Small intestine (tissue), 7 donors: ENCODE data around the gene ZNF418. TPM values are rescaled to one million over a fixed set of nuclear protein-coding genes. Genes with fewer than 3 reads are reported as not detected.
"Not testable (repeated sequence)": the region's sequence is repeated elsewhere in the genome, so short reads cannot be mapped to it uniquely, and the experiment has no call there.

Experiments used
- DNase-seq, 2 donors: peaks; one replicate each; pipeline versions ENCODE4 v3.0.0 to v3.0.0-alpha.2; 2013
- FAIRE-seq: peaks from 2 replicates; lab custom pipeline; 2012; peaks lifted over from hg19 to GRCh38; lab: Jason Lieb, UNC
- H3K27ac ChIP-seq, 3 donors: one replicate each; pipeline ENCODE4 v1.5.1; 2013; ENCODE audit warnings: low read length in 2 of 3, mild to moderate bottlenecking in 2 of 3, control low read depth in 1 of 3, inconsistent platforms in 1 of 3, low read depth in 1 of 3, moderate library complexity in 1 of 3
- H3K27me3 ChIP-seq, 3 donors: one replicate each; pipeline ENCODE4 v1.6.1; 2013; ENCODE audit warnings: low read length in 3 of 3, inconsistent platforms in 1 of 3; ENCODE audit not compliant: control insufficient read depth in 3 of 3, insufficient read depth in 3 of 3
- H3K36me3 ChIP-seq, 3 donors: one replicate each; pipeline ENCODE4 v1.6.1; 2013; ENCODE audit warnings: low read length in 3 of 3, inconsistent platforms in 1 of 3, low read depth in 1 of 3, mild to moderate bottlenecking in 1 of 3, moderate library complexity in 1 of 3; ENCODE audit not compliant: control insufficient read depth in 3 of 3, insufficient read depth in 2 of 3
- H3K4me1 ChIP-seq, 3 donors: one replicate each; pipeline ENCODE4 v1.6.1; 2013; ENCODE audit warnings: low read length in 2 of 3, inconsistent platforms in 1 of 3, low read depth in 1 of 3, mild to moderate bottlenecking in 1 of 3, moderate library complexity in 1 of 3; ENCODE audit not compliant: control insufficient read depth in 3 of 3, insufficient read depth in 2 of 3
- H3K4me3 ChIP-seq, 3 donors: one replicate each; pipeline ENCODE4 v1.5.1; 2013; ENCODE audit warnings: low read length in 3 of 3, control low read depth in 1 of 3, inconsistent platforms in 1 of 3, low read depth in 1 of 3, mild to moderate bottlenecking in 1 of 3, moderate library complexity in 1 of 3
- H3K9me3 ChIP-seq, 2 donors: one replicate each; pipeline ENCODE4 v1.6.1; 2013; ENCODE audit warnings: low read depth in 1 of 2, low read length in 1 of 2; ENCODE audit not compliant: control insufficient read depth in 2 of 2, insufficient read depth in 1 of 2
- WGBS, 3 donors: extraction: QIAGEN DNeasy Blood & Tissue Kit; methylation state at CpG; one replicate each; pipeline ENCODE4 v1.1.7; 2013; 5-methylcytosine and 5-hydroxymethylcytosine counted together
- polyA plus RNA-seq, 4 donors: library from polyadenylated mRNA; stranded (reverse) in 3 of 4; unstranded in 1 of 4; fragments of 200-250 nt in 3 of 4; fragments of 120-200 nt in 1 of 4; gene quantifications; one replicate each; pipeline versions ENCODE4 v1.2.1 to v1.2.3, GENCODE V29; 2013
- donor health status: healthy with polysubstance abuse.
- donor health status: control.
- donor health status: control.
- donor health status: Bipolar disorder and iron deficiency.
- donor health status: healthy.

Gene ZNF418
- polyA plus RNA-seq, 4 donors: 2.5 to 14.1 (median 5.0) TPM

DNA sequence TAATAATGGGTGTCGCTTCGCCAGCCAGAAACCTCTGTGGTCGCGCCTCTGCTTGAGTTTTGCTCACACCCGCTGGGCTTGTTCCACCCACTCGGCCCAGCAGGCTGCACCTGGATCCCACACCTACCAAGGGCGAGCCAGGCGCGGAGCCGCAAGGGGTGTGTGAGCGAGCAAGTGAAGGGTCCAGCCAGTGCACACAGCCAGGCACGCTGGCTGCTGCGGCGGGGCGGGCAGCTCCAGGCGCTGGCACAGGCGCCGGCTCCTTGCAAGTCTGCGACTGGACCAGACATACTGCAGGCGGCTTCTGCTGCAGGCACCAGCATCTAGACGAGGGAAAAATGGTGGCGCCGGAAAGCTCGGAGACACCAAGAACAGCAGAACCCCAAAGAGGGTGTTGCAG lies 14.1 kb upstream of the ZNF418 start:
- H3K9me3 ChIP-seq: peaks cover 6 to 69% of the 10 kb centered on the region in 2 donors
- no peak for DNase-seq
- FAIRE-seq: no peak
- no peak overlapping the region for H3K27ac ChIP-seq
- peaks cover 0 to 6% (median 4%) of the 10 kb centered on the region in 3 donors for H3K36me3 ChIP-seq
- no peak overlapping the region for H3K4me3 ChIP-seq
- no peaks in the 10 kb centered on the region for H3K27me3 ChIP-seq
- 92 to 96% (median 94%) methylated on average over 21 to 24 of the region's 24 CpGs for WGBS, 3 donors
- H3K4me1 ChIP-seq: peaks cover 0 to 8% (median 6%) of the 10 kb centered on the region in 3 donors

DNA sequence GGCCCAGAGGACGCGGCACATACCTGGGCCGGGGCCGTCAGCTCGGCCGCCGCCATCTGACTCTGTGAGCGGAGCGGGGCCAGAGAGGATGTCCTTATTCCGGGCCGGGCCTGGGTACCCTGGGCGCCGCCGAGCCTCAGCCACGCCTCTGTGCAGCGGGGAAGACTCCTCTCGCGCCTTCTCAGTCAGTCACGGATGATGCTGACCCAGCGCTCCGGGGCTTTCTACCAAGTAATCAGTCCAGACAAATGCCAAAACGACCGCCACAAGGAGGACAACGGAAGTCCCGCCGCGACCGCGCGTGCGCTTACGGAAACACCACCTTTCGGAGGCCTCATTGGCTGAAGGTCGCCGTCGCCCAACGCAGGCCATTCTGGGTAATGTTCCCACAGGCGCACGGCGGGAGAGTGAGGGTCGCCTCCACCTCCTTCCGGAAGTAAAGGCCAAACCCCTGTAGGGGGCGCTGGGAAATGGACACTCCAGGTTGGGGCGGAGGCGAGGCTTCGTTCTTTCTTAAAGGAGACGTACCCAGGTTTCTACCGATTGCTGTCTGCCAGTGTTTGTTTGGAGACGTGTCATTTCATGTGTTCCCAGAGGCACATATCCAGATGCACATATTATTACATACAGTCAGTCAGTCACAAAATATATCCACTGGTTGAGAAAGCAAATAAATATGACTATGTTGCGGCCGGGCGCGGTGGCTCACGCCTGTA lies 12.4 kb upstream of the ZNF418 start, which contains the start of gene ZNF256:
Gene ZNF256 (minus strand): TSS at position 288 of the 716 bp plus-strand sequence. CDS start 232 bp downstream, at position 56.
- FAIRE-seq (no peak), DNase-seq (peak; percentile 95 to 98)
- Histone ChIP-seq H3K4me1 (peaks cover 0 to 8% (median 6%) of the 10 kb centered on the region in 3 donors), H3K9me3 (peaks cover 9 to 69% of the 10 kb centered on the region in 2 donors), H3K27ac (peak within 1 kb of the TSS; percentile 27 to 86 (median 70)), H3K4me3 (peak within 1 kb of the TSS; percentile 74 to 82 (median 78)), H3K27me3 (no peaks in the 10 kb centered on the region), H3K36me3 (peaks cover under 1 to 20% (median 12%) of the 10 kb centered on the region in 3 donors)
- 6 to 9% (median 8%) methylated on average over 45 to 54 of the region's 54 CpGs for WGBS, 3 donors

DNA sequence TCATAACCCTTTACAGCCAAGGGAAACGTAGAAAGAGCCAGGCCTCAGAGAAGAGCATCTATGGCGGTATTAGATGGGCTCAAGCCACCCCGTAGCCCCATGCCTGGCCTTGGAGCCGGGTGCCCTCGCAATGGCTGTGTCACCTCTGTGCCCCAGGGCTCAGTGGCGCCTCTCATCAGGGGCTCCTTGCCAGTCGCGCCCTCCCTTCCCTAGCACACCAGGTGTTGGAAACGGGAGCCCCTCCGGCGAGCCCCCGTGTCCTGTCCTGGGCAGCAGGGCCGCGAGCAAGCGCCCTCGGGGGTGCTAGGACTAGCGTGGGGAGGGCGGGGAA lies 11.9 kb upstream of the ZNF418 start:
- H3K27ac ChIP-seq: peak overlapping the region in 2 of 3 donors; percentile 70 to 86
- peak overlapping the region; percentile 74 to 82 (median 78) for H3K4me3 ChIP-seq
- FAIRE-seq (no peak), DNase-seq (no peak)
- no peaks in the 10 kb centered on the region for H3K27me3 ChIP-seq
- H3K4me1 ChIP-seq: peaks cover 0 to 8% (median 6%) of the 10 kb centered on the region in 3 donors
- WGBS, 3 donors: 1 to 3% (median 3%) methylated on average over 18 of the region's 18 CpGs
- peaks cover 12 to 69% of the 10 kb centered on the region in 2 donors for H3K9me3 ChIP-seq
- H3K36me3 ChIP-seq: peaks cover 5 to 25% (median 17%) of the 10 kb centered on the region in 3 donors

DNA sequence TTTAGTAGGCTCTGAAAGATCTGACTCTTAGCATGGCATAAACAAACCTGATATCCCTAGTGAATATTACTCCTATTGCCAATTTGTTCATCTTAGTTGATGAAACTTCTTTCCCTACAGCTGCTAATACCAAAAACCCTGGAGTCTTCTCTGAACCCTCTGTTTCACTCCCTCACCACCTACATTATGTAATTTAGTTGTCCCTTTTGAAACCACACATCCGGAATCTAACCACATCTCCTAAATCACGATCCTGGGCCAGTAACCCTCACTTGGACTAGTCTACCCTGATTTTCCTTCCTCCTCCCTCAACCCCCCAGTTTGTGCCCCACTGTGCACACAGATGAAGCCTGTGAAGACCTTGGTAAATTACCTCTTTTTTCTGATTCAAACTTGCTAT lies 11.1 kb upstream of the ZNF418 start:
- WGBS, 3 donors: 56 to 84% (median 69%) methylated on average over 2 of the region's 2 CpGs
- Histone ChIP-seq H3K27me3 (no peaks in the 10 kb centered on the region), H3K27ac (no peak overlapping the region), H3K36me3 (peaks cover 8 to 26% (median 23%) of the 10 kb centered on the region in 3 donors), H3K4me3 (peak overlapping the region in 2 of 3 donors; percentile 78 to 82), H3K9me3 (peaks cover 17 to 76% of the 10 kb centered on the region in 2 donors), H3K4me1 (peaks cover 0 to 8% (median 6%) of the 10 kb centered on the region in 3 donors)
- DNase-seq (no peak), FAIRE-seq (no peak)

DNA sequence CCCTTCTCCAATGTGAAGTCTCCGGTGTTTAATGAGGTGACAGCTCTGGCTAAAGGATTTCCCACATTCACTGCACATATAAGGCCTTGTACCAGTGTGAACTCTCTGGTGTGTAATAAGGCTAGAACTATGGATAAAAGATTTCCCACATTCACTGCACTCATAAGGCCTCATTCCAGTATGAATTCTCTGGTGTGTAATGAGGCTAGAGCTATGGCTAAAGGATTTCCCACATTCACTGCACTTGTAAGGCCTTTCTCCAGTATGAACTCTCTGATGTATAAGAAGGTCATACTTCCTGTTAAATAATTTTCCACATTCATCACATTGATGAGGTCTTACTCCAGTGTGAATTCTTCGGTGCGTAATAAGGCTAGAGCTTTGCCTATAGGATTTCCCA lies 6.4 kb upstream of the ZNF418 start:
- H3K4me3 ChIP-seq: no peak overlapping the region
- H3K9me3 ChIP-seq: peaks cover 19 to 73% of the 10 kb centered on the region in 2 donors
- DNase-seq: no peak
- 96 to 99% (median 98%) methylated on average over 3 of the region's 3 CpGs for WGBS, 3 donors
- no peak overlapping the region for H3K27ac ChIP-seq
- H3K27me3 ChIP-seq: no peaks in the 10 kb centered on the region
- peaks cover 14 to 36% (median 33%) of the 10 kb centered on the region in 3 donors for H3K36me3 ChIP-seq
- peaks cover 0 to 4% (median 3%) of the 10 kb centered on the region in 3 donors for H3K4me1 ChIP-seq
- no peak for FAIRE-seq

DNA sequence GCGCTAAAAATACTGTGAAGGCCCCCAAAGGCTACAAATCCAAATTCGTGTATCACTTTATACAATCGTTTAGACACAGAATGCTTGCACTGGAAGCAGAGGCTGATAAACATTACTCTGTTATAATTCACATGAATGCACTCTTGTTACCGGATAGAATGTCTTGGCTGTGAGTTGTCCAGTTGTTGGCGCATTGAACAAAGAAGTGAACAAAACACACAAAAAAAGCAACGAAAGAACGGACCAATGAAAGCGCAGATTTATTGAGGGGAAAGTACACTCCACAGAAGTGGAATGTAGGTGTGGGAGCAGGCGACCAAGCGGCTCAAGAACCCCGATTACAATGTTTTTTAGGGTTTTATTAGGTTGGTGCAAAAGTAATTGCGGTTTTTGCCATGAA lies 529 bp upstream of the ZNF418 start:
- WGBS, 3 donors: 88 to 93% (median 91%) methylated on average over 12 of the region's 12 CpGs
- Histone ChIP-seq H3K27me3 (no peaks in the 10 kb centered on the region), H3K9me3 (peaks cover 5 to 68% of the 10 kb centered on the region in 2 donors), H3K4me3 (no peak overlapping the region), H3K4me1 (no peaks in the 10 kb centered on the region), H3K27ac (no peak overlapping the region), H3K36me3 (peaks cover under 1 to 24% (median 4%) of the 10 kb centered on the region in 3 donors)
- no peak for FAIRE-seq
- DNase-seq: no peak

DNA sequence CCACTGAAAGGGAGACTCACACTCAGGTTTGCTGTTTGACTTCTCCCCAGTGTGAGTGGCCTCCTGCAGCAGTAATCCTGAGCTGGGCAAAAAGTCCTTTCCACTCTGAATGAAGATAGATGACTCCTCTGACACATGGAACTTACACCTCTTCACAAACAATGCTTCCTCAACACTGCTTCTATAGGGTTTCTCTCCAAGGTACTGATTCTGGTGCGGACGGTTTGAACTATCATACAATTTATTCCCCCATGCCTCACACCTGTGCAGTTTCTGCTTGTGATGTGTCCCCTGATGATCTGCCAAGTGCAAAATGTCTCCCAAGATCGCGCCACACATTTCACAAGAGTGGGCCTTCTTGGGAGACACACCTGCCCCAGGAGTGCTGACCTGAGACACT lies 7.6 kb downstream of the ZNF418 start:
- H3K4me1 ChIP-seq: no peaks in the 10 kb centered on the region
- peaks cover 0 to 93% of the 10 kb centered on the region in 2 donors for H3K9me3 ChIP-seq
- H3K36me3 ChIP-seq: peaks cover 0 to 44% (median 0%) of the 10 kb centered on the region in 3 donors
- FAIRE-seq (no peak), DNase-seq (no peak)
- H3K4me3 ChIP-seq: no peak overlapping the region
- H3K27ac ChIP-seq: no peak overlapping the region
- 94 to 99% (median 97%) methylated on average over 4 of the region's 4 CpGs for WGBS, 3 donors
- H3K27me3 ChIP-seq: no peaks in the 10 kb centered on the region

DNA sequence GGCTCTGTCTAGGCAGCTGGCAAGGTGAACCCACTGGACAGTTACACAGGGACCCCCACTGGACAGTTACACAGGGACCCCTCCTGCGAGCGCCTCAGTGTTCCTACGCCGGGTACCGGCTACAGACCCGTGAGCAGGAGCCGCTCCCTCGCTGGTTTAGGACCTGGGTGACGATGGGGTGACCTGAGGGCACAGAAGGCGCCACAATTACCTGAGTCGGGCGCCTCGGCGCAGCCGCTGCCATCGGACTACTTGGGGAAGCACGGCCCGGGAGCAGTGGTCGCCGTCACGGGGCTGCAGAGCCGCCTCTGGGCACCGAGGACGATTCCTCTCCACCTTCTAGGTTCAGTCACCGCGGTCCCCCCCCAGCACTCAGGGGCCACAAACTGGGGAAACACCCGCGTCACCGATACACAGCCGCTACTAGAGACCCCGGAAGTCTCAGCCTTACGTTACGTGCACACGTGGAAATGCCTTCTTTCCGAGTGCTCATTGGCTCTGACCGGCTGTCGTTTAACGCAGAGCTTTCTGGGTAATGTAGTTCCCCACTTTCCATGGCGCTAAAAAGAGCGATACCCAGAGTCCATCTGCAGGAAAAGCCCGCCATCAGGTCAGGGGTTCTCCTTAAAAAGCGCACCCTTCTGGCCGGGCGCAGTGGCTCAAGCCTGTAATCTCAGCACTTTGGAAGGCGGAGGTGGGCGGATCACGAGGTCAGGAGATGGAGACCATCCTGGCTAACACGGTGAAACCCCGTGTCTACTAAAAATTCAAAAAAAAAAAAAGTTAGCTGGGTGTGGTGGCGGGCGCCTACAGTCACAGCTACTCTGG lies 18.8 kb downstream of the ZNF418 start, which contains the start of gene ZNF417:
Gene ZNF417 (minus strand): TSS at position 425 of the 828 bp plus-strand sequence. CDS start 181 bp downstream, at position 244.
- peak within 1 kb of the TSS; percentile 84 to 94 (median 87) for H3K4me3 ChIP-seq
- peaks cover 0 to 31% of the 10 kb centered on the region in 2 donors for H3K9me3 ChIP-seq
- peaks cover 0 to 35% (median 3%) of the 10 kb centered on the region in 3 donors for H3K36me3 ChIP-seq
- WGBS, 3 donors: 0 to 1% (median 1%) methylated on average over 39 to 51 of the region's 51 CpGs
- peak within 1 kb of the TSS; percentile 67 to 78 (median 74) for H3K27ac ChIP-seq
- H3K4me1 ChIP-seq, FAIRE-seq, H3K27me3 ChIP-seq: not testable (repeated sequence)
- peak; percentile 95 for DNase-seq
